ACC112 (cell line): ENCODE measurements around the gene AGA.
A peak's percentile ranks its signal among the peaks of the same experiment; 100 is the strongest.

Source experiments
- H2AFZ ChIP-seq: fragments of 200-600 bp; sonication (generic); one replicate; pipeline ENCODE4 v1.6.0; 2017; ENCODE audit warnings: antibody characterized with exemption, low read length; ENCODE audit not compliant: unreplicated experiment
- H3K27ac ChIP-seq: fragments of 200-600 bp; sonication (generic); 2 replicates; pipeline ENCODE4 v1.5.1; 2014; ENCODE audit warnings: low read depth, mild to moderate bottlenecking, antibody characterized with exemption, low read length, moderate library complexity
- H3K27me3 ChIP-seq: fragments of 200-600 bp; sonication (generic); 2 replicates; pipeline ENCODE4 v1.6.1; 2014; ENCODE audit warnings: mild to moderate bottlenecking, antibody characterized with exemption, low read length, moderate library complexity, mixed read lengths; ENCODE audit not compliant: insufficient read depth
- H3K36me3 ChIP-seq: fragments of 200-600 bp; sonication (generic); 2 replicates; pipeline ENCODE4 v1.6.1; 2016; ENCODE audit warnings: mild to moderate bottlenecking, antibody characterized with exemption, low read length, moderate library complexity, mixed read lengths; ENCODE audit not compliant: insufficient read depth
- H3K4me1 ChIP-seq: fragments of 200-600 bp; sonication (generic); one replicate; pipeline ENCODE4 v1.6.1; 2016; ENCODE audit warnings: low read length, mixed read lengths; ENCODE audit not compliant: insufficient read depth, unreplicated experiment, control insufficient read depth
- H3K4me3 ChIP-seq: fragments of 200-600 bp; sonication (generic); 2 replicates; pipeline ENCODE4 v1.5.1; 2014; ENCODE audit warnings: mild to moderate bottlenecking, low read depth, low read length
- H3K79me2 ChIP-seq: fragments of 200-600 bp; sonication (generic); one replicate; pipeline ENCODE4 v1.6.0; 2016; ENCODE audit warnings: low read length; ENCODE audit not compliant: control insufficient read depth, unreplicated experiment, insufficient read depth

The AGA gene

DNA sequence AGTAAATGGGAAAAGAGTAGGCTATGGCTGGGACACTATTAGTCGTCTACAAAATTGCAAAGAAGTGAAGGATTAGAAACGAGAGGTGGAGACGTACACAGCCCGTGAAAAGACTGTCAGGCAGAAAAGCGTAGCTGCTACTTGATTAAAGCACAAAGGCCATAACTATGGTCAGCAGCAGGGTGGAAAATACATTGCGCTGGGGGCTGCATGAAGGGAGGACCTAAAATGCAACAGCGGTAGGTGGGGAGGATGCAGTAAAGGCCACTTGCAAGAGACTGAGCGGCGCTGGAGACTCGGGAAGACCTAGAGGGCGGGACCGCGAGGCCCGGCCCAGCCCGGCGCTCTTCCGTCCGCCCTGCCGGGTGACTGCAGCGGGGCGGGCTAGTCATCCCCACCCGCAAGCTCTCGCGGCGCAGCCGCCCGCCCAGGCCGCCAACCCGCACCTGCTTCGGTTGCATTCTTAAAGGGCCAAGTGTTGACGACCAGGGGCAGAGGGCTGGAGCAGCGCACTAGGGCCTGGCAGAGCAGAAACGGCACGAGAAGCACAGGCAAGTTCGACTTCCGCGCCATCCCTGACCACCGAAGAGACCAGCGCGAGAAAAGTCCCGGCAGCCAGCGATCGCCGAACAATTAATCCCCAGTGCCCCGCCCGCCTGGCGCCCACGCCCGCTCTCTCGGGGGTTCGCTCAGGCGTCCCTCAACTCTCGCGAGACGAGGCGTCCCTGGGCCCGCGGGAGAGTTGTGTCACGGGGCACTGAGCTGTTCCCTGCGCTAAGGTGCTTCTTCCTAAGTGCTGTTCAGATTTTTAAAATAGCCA is at the start of gene AGA:
AGA (minus strand) TSS at position 635 of the 820 bp plus-strand sequence; CDS start at position 573, 62 bp downstream.
- Histone ChIP-seq H3K4me3 (peak within 1 kb of the TSS; percentile 88), H3K79me2 (peaks cover 5% of the 10 kb centered on the region), H3K4me1 (peaks cover 10% of the 10 kb centered on the region), H3K27me3 (no peaks in the 10 kb centered on the region), H3K36me3 (no peaks in the 10 kb centered on the region), H2AFZ (peak within 1 kb of the TSS; percentile 95), H3K27ac (peak within 1 kb of the TSS; percentile 82)

DNA sequence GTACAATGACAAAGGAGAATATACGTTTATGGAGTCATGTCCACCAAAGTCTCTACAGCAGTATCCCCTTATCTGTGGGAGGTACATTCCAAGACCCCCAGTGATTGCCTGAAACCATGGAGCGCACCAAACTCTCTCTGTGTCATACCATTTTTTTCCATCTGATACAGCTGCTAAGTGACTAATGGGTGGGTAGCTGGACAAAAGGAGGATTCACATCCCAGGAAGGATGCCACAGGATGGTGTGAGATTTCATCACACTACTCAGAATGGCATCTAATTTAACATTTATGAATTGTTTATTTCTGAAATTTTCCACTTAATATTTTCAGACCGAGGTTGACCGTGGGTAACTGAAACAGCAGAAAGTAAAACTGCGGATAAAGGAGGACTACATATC is 49.8 kb upstream of the AGA start:
- H2AFZ ChIP-seq: no peak overlapping the region
- H3K27ac ChIP-seq: no peak overlapping the region
- H3K36me3 ChIP-seq: no peaks in the 10 kb centered on the region
- H3K27me3 ChIP-seq: no peaks in the 10 kb centered on the region
- no peaks in the 10 kb centered on the region for H3K4me1 ChIP-seq
- H3K4me3 ChIP-seq: no peak overlapping the region
- no peaks in the 10 kb centered on the region for H3K79me2 ChIP-seq

DNA sequence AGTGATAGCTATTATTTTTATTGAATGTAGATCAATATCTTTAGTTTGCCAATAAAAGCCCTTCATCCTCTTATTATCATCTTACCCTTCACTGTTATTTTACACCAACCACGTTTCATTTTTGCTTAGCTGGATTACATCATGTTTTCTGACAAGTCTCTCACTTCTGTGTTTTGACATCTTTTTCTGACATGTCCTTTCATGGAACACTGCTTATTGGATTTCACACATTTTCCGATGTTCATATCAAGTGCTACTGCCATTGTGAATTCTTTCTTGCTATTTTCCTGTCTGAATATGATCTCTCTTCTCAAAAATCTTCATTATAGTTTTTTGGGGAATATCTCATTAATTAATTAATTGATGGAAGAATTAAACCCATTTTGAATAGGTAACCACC is 48.5 kb upstream of the AGA start:
- no peak overlapping the region for H2AFZ ChIP-seq
- H3K4me1 ChIP-seq: peaks cover under 1% of the 10 kb centered on the region
- H3K27ac ChIP-seq: no peak overlapping the region
- no peaks in the 10 kb centered on the region for H3K27me3 ChIP-seq
- H3K79me2 ChIP-seq: no peaks in the 10 kb centered on the region
- H3K36me3 ChIP-seq: no peaks in the 10 kb centered on the region
- no peak overlapping the region for H3K4me3 ChIP-seq

DNA sequence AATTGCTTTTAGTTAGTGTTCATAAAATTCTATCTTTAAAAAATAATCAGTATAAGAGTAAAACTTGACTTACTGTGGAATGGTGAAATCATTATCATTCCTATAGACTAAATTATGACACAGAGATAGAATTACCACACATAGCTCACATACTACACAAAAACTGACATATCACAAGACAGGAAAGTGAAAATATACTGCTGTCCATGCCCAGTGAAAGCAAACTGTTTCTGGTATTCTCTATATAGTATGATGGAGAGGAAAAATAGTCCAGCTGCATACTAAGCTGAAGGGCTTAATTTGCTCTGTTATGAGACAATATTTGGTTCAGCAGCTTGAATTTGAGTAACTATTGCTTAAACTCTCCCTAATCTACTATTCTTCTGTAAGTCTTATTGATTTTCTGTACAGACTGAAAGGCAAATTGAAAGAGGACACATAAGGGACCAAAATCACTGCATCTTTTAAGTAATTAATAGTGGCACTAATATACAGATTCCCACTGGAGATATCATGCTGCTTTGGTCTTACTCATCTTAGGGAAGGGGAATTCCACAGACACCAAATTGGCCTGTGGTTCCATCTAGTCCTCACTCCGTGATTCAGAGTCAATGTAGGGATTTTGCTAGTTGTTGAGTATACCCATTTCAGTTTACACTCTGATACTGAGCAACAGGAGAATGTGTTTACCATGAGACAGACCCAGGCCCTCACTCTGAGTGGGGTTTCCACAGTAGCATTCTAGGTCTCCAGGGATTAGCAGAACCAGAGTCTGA is 47.4 kb upstream of the AGA start:
- H2AFZ ChIP-seq: no peak overlapping the region
- peaks cover 12% of the 10 kb centered on the region for H3K4me1 ChIP-seq
- H3K79me2 ChIP-seq: no peaks in the 10 kb centered on the region
- no peak overlapping the region for H3K4me3 ChIP-seq
- H3K27ac ChIP-seq: no peak overlapping the region
- H3K36me3 ChIP-seq: no peaks in the 10 kb centered on the region
- H3K27me3 ChIP-seq: no peaks in the 10 kb centered on the region

DNA sequence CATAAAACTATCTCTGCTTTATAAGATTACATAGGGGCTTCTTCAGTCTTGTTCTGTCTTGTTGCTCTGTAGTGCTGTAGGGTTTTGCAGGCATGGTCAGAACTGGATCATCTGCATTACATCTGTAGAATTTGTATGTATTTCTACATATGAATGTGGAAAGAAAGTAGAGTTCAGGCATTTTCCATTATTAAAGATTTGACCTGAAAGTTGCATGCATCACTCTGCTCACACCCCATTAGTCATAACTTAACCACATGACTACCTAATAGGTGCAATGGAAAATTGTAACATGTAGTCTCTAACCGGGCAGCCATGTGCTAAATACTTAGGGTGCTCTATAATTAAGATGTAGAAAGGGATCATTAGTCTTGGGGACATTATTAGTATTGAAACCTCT is 45.7 kb upstream of the AGA start:
- no peak overlapping the region for H3K27ac ChIP-seq
- no peak overlapping the region for H2AFZ ChIP-seq
- peaks cover 29% of the 10 kb centered on the region for H3K4me1 ChIP-seq
- H3K79me2 ChIP-seq: no peaks in the 10 kb centered on the region
- no peaks in the 10 kb centered on the region for H3K36me3 ChIP-seq
- no peaks in the 10 kb centered on the region for H3K27me3 ChIP-seq
- H3K4me3 ChIP-seq: no peak overlapping the region

DNA sequence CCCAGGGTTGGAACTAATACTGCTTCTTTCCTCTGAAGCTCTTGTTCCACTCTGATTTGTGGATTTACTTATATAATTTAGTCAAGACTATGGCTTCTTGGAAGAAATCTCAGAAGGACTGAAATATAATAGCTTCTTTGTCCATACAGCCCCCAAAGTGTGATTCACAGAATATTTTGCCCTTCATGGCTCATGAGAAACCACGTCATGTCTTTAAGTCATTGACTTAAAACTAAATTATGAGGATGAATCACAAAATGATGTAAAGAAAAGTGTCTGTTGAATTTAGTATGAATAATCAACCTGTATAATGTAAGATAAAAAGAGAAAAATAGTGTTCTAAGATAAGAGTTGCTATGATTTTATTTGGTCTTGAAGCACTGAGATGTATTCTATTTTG is 43.3 kb upstream of the AGA start:
- Histone ChIP-seq H3K27ac (peak overlapping the region; percentile 79), H3K4me3 (peak overlapping the region; percentile 50; the same call in 1 of the 2 replicates), H3K36me3 (no peaks in the 10 kb centered on the region), H3K27me3 (no peaks in the 10 kb centered on the region), H2AFZ (peak overlapping the region; percentile 53), H3K79me2 (no peaks in the 10 kb centered on the region), H3K4me1 (peaks cover 30% of the 10 kb centered on the region)

DNA sequence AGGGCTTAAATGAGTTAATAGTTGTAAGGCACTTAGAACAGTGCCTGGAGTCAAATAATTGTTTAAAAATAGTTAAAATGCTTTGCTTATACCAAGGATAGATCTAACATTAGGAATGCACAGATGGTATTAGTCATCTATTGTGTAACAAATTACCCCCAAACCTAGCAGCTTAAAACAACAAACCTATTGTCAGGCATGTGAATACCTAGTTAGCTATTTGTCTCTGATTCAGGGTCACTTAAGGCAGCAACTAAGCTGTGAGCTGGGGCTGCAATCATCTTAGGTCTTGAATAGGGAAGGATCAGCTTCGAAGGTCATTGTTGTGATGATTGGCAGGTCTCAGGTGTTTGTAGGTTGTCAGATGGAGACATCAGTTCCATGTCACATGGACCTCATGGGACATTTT is 42.4 kb upstream of the AGA start:
- H3K4me1 ChIP-seq: peaks cover 30% of the 10 kb centered on the region
- no peaks in the 10 kb centered on the region for H3K36me3 ChIP-seq
- no peaks in the 10 kb centered on the region for H3K79me2 ChIP-seq
- H3K4me3 ChIP-seq: peak overlapping the region; percentile 50; the same call in 1 of the 2 replicates
- H3K27ac ChIP-seq: peak overlapping the region; percentile 79
- peak overlapping the region; percentile 53 for H2AFZ ChIP-seq
- no peaks in the 10 kb centered on the region for H3K27me3 ChIP-seq

DNA sequence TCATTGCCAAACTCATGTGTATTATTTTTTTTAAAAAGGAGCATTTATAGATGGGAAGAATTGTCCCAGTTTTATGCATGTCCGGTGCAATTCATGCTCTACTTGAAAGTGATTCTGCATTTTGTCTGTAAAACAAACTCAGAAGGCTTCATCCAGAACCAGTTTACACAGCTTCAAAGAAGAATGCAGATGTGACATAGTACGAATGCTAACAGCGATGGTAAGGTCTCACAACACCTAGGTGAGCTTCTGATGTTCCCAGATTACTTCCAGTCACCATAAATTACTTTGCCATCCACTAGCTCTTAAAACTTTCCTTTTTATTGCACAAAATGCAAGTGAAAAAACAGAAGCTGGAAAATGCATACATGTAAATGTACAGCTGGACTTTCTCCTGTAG is 41.5 kb upstream of the AGA start:
- H3K36me3 ChIP-seq: no peaks in the 10 kb centered on the region
- H3K27me3 ChIP-seq: no peaks in the 10 kb centered on the region
- no peaks in the 10 kb centered on the region for H3K79me2 ChIP-seq
- H2AFZ ChIP-seq: no peak overlapping the region
- peaks cover 30% of the 10 kb centered on the region for H3K4me1 ChIP-seq
- no peak overlapping the region for H3K27ac ChIP-seq
- H3K4me3 ChIP-seq: no peak overlapping the region

DNA sequence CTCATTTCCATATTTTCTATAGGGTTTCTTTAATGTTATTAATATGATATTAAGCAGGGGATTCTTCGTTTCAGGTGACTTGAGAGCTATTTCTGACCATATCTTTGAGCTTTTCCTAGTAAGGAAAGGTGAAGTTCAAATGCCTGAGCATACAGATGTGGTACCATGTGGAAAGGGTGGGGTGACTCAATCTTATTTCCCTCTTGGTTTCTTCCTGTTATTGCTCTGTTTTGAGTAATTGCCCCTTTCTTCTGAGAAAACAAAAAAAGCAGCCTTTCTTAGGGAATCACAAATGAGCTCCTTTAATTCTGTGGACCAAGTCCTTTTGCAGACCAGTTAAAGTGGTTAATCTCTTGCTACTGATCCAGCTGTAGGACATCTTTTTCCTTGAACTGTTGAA is 41.0 kb upstream of the AGA start:
- H3K27me3 ChIP-seq: no peaks in the 10 kb centered on the region
- no peaks in the 10 kb centered on the region for H3K36me3 ChIP-seq
- peaks cover 30% of the 10 kb centered on the region for H3K4me1 ChIP-seq
- no peak overlapping the region for H3K4me3 ChIP-seq
- H3K27ac ChIP-seq: no peak overlapping the region
- no peak overlapping the region for H2AFZ ChIP-seq
- H3K79me2 ChIP-seq: no peaks in the 10 kb centered on the region

DNA sequence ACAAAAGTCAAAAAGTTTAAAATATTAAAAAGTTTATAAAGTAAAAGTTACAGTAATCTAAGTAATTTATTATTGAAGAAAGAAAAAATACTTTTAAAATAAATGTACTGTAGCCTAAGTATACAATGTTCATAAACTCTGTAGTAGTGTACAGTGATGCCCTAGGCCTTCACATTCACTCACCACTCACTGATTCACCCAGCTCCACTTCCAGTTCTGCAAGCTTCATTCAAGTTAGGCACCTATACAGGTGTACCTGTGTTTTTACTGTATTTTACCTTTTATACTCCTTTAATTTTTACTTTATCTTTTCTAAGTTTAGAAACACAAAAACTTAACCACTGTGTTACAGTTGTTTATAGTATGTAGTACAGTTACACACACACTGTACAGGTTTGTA is 40.1 kb upstream of the AGA start:
- H3K36me3 ChIP-seq: no peaks in the 10 kb centered on the region
- H3K4me1 ChIP-seq: peaks cover 30% of the 10 kb centered on the region
- H3K27ac ChIP-seq: no peak overlapping the region
- no peak overlapping the region for H3K4me3 ChIP-seq
- H2AFZ ChIP-seq: no peak overlapping the region
- H3K79me2 ChIP-seq: no peaks in the 10 kb centered on the region
- no peaks in the 10 kb centered on the region for H3K27me3 ChIP-seq

DNA sequence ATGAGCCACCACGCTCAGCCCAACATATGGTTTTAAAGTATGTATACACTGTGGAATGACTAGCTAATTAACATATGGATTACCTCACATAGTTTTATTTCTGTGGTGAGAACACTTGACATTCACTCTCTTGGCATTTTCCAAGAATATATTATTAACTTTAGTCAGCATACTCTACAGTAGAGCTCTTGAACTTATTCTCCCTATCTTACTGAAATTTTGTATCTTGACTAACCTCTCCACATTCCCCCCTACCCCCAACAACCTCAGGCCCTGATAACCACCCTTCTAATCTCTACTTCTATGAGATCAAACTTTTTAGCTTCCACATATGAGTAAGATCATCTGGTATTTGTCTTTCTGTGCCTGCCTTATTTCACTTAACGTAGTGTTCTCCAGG is 38.6 kb upstream of the AGA start:
- H3K36me3 ChIP-seq: no peaks in the 10 kb centered on the region

More for the DNA sequence above, 38.6 kb upstream of the AGA start:
- no peak overlapping the region for H3K4me3 ChIP-seq
- H2AFZ ChIP-seq: no peak overlapping the region
- no peaks in the 10 kb centered on the region for H3K79me2 ChIP-seq
- H3K27ac ChIP-seq: no peak overlapping the region
- H3K27me3 ChIP-seq: no peaks in the 10 kb centered on the region
- H3K4me1 ChIP-seq: peaks cover 29% of the 10 kb centered on the region
